ENCODE data around the gene EDN1.

- TF ChIP-seq EZH2phosphoT487 (IDR thresholded peaks at IDR 0.05; ENCODE audit: insufficient read depth, low read depth), result no peak
- TF ChIP-seq EZH2 (IDR thresholded peaks at IDR 0.05; ENCODE audit: insufficient read depth, poor library complexity, severe bottlenecking), result no peak
Measured at GRCh38 chr6:12258191-12258590, 32.0 kb upstream of the EDN1 start.

All from GM23248 (cell line).